Activated naive CD8-positive, alpha-beta T cell treated with anti-CD3 and anti-CD28 coated beads, Interleukin-2, amount 50 U/mL, for 16 hours (primary cell): ENCODE results near the gene METTL25B.

ENCODE experiments used
- DNase-seq: peaks from one replicate; pipeline ENCODE4 v3.0.0-alpha.2; 2020; ENCODE audit warnings: low read depth, low spot score

Gene METTL25B

DNA sequence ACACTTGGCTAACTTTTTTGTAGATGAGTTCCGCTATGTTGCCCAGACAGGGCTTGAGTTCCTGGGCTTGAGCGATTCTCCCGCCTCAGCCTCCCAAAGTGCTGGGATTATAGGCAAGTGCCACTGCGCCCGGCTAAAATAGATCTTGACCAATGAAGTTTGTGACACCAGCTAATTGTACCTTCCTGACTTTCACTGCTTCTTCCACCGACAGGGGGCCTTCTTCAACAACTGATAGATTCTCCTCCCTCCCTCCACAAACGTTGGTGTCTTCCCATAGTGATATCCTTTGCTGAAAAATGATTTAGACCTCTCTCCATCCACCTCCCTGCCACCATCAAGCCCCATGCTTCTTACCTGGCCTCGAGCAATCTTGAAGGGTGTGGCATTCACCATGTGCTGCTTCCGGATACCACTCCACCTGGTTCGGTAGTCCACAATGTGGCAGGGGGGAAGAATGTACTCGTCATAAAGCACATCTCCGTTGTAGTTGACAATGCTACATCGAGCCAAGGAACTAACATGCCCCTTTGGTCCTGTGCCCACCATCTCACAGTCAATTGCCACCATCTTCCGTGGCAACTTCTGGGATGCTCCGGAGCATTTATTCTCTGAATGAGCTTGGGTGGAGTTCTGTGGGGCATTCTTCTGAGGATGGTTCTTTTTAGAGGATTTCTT is 1.6 kb upstream of the METTL25B start:
- DNase-seq: no peak

DNA sequence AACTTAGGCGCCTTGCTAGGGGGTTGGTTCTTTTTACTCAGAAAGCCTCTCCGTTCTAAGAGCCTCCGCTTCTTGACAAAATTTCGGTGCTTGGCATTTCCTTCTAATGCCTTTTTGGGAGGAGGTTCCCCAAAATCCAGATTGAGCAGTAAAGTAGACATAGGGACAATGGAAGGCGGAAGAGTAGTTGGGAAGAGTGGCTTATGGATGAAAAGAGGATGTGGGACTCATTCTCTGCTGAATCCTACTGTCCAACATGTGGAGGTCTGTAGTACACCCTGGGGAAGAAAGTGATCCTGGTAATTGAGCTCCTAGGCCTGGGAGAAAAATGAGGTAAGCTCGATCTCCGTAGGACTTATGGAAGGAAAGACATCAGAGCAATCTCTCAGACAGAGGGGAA is 777 bp upstream of the METTL25B start:
- DNase-seq: no peak

DNA sequence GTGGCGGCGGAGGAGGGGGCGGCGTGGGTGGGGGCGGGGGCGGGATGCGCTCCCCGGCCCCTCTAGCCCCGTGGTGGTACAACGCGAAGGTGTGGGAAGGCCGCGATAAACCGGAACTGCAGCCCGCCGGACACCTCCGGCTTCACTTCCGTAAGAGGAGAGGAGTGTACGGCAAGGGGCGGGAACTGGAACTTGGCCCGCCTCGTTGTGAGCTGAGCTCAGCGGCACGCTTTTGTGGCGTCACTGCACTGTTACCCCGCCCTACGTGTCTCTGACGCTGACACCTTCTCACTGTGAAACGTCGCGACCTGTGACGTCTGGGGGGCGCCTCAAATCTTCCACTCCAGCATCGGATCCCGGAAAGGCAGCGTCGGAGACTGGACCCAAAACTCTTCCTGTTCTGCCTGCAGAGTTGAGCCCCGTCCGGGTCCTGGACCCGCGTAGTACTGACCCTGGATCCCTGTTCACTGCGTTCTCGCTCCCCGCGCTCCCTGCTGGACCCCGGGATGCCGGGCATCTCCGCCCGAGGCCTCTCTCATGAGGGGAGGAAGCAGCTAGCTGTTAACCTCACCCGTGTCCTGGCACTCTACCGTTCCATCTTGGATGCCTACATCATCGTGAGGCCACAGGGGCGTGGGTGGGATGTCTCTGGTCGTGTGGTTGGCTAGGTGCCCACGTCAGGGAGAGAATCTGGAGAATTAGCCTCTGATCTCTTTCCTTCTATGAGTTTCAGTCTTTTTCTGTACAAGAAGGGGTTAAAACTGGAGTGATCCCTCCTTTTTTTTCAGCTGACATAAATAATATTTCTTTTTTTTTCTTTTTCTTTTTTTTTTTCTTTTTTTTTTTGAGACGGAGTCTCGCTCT is 562 bp downstream of the METTL25B start, which contains the start of gene ISG20L2:
Gene ISG20L2, minus strand, starts transcription at position 168 of the 864 bp plus-strand sequence. CDS start 1,114 bp downstream, outside the sequence.
- DNase-seq: peak; percentile 87

DNA sequence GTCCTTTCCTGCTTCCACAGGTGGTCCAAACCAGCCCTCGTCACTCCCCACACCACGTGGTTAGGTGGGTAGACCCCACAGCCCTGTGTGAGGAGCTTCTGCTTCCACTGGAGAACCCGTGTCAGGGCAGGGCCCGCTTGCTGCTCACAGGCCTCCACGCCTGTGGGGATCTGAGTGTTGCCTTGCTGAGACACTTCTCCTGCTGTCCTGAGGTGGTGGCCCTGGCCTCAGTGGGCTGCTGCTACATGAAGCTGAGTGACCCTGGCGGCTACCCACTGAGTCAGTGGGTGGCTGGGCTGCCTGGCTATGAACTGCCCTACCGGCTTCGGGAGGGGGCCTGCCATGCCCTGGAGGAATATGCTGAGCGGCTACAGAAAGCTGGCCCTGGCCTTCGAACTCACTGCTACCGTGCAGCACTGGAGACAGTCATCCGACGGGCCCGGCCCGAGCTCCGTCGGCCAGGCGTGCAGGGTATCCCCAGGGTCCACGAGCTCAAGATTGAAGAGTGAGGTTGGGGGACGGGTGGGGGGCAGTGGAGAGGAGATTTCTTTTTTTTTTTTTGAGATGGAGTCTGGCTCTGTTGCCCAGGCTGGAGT is 5.8 kb downstream of the METTL25B start:
- no peak for DNase-seq

DNA sequence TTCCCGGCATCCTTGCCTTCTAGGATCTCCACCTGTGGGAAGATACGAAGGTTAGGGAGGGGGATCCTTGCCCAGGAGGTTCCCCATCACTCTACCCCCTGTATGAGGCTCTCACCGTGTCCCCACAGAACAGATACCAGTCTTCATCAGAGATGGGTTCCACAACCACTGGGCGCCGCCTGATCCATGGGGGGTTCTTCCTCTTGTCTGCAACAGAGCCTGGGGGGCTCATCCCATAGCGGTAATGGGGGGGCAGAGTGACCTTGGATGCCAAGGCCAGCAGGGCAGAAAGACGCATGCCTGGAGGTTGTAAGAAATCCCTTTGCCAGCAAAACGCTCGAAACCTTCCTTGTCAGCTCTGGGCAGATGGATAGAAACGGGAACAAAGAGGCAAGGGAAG is 10.1 kb downstream of the METTL25B start:
- no peak for DNase-seq

- no peak for DNase-seq
Measured at GRCh38 chr1:156738916-156739315, 10.6 kb downstream of the METTL25B start.

DNA sequence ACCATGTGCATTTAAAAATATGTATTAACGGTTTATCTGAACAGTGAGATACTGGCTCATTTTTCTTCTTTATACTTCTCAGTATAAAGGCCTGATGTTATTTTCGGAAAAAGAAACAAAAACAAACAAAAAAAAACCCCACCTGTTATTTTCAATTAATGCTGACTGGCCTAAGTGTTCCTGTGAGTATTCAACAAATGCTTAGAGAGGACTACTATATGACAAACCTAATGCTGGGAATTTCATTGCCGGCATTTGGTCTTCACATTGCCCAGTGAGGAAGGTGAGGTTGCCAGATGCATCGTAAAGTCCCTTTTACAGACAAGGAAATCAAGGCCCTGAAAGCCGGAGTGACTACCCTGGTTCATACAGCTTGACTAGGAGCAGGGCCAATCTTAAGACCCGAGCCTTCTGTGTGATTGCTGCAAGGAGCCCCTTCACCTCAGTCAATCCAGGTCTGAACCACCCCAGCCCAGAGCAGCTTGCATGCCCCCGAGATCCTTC is 12.0 kb downstream of the METTL25B start:
- no peak for DNase-seq

GRCh38 chr1:156740741-156741480 is 12.6 kb downstream of the METTL25B start, which contains the start of gene MRPL24:
Gene MRPL24, minus strand, starts transcription at chr1:156741088. Its CDS starts 2,384 bp downstream, at chr1:156738704.
- DNase-seq: peak; percentile 96

DNA sequence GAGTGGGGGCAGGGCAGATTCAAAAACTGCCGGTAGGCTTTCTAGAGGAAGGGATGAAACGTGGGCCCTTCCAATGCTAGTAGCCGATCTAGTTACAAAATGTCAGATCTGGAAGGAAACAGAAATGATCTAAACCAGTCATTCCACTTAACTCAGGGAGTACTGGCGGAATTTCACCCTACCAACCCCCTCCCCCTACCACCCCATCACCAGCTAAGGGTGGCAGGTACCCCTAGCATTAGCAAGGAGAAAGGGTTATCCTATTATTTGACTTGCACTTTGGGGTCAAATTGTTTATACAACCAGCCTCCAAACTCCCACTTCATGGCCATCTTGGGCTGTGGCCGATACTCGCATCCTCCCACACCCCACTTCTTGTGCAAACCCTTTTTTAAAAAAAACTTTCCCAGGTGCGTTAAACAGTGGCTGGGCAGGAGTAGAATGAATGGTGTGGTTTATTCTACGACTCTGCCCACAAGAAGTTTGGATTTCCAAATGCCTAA is 13.3 kb downstream of the METTL25B start:
- DNase-seq: no peak

DNA sequence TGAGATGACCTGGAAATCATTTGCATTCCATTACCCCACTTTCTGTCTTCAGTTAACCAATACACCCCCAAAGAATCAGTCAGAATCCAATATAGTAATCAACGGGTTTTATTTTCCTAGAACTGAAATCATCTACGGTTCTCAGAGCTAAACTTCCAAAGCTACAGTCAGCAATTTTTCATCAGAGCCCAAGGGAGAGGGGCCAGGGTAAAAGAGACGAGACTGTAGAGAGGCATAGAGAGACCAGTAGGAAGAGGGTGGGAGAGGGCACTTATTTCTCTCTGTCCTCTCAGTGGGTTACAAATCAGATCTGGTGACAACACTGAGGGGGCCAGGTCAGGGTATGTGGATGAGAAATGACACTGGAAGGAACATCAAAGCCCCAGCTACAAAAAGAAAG is 13.7 kb downstream of the METTL25B start:
- no peak for DNase-seq

- no peak for DNase-seq
Measured at GRCh38 chr1:156742801-156743200, 14.5 kb downstream of the METTL25B start.

GRCh38 chr1:156743367-156744302 is 15.4 kb downstream of the METTL25B start:
- DNase-seq: no peak

GRCh38 chr1:156744344-156744743 is 16.1 kb downstream of the METTL25B start:
- DNase-seq: no peak

GRCh38 chr1:156744786-156745419 is 16.6 kb downstream of the METTL25B start:
- no peak for DNase-seq

DNA sequence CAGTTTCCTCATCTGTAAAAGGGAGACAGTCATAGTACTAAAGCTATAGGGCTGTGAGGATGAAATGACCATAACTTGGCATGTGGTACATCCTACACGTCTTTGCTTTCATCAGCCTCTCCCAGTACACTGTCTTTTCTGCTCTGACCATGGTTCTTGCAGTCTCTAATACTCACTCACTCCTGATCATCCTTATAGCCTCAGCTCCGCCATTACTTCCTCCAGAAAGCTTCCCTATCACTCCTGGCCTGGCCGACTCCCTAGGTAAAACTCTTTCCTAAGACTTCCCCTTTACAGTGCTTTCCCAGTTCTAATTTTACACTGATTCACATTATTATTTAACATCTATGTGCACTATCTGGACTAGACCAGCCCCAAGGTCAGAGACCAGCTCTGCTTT is 17.6 kb downstream of the METTL25B start:
- DNase-seq: no peak

DNA sequence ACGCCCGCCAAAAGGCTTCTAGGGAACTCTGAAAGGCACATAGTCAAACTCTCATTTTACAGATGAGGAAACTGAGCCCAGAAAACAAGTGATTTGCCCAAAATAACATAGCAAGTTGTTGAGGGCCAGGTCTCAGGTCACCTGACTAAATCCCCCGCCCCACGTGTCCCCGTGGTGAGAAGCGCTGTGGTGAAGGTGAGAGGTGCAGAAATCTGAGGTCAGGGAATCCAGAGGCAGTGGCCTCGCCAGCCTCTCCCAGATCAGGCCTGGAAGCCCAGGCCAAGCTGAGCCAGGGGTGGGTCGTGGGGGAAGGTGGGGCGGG is 18.1 kb downstream of the METTL25B start:
- no peak for DNase-seq

DNA sequence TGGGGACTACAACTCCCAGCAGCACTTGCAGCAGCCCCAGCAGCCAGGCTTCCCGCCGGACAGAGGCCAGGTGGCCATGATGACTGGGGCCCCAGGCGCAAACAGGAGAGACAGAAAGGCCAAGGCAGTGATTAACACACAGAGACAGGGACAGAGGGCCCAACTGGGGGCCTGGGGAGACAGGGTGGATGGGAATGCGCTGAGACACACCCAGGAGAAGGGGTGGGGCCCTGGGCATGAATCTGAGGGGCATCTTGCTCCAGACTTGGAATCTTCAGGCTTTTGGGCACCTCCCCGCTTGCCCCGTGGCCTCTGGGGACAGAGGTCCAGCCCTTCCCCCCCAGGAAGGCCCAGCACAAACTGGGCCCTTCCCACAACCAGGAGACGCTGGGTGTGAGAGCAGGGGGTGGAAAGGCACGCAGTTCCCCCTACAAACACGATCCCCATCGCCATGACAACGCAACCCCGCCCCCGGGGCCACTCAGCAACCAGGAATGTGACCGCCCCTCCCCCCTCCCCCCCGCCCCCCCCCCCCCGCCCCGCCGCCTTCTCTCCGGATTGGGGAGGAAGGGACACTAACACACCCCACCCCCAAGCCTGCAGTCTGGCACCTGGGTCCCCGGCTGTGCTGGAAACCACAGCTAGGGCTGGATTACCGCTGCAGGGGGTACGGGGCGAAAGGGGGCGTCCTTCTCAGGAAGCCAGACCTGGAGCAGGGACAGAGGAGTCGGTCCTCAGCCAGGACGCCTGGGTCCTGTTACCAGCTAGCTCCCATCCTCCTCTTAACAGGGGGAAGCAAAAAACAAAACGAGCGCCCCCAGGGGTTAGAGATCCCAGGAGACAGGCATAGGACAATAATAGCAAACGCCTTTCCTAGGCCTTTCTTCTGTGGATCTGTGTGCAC is 18.7 kb downstream of the METTL25B start:
- DNase-seq: no peak

DNA sequence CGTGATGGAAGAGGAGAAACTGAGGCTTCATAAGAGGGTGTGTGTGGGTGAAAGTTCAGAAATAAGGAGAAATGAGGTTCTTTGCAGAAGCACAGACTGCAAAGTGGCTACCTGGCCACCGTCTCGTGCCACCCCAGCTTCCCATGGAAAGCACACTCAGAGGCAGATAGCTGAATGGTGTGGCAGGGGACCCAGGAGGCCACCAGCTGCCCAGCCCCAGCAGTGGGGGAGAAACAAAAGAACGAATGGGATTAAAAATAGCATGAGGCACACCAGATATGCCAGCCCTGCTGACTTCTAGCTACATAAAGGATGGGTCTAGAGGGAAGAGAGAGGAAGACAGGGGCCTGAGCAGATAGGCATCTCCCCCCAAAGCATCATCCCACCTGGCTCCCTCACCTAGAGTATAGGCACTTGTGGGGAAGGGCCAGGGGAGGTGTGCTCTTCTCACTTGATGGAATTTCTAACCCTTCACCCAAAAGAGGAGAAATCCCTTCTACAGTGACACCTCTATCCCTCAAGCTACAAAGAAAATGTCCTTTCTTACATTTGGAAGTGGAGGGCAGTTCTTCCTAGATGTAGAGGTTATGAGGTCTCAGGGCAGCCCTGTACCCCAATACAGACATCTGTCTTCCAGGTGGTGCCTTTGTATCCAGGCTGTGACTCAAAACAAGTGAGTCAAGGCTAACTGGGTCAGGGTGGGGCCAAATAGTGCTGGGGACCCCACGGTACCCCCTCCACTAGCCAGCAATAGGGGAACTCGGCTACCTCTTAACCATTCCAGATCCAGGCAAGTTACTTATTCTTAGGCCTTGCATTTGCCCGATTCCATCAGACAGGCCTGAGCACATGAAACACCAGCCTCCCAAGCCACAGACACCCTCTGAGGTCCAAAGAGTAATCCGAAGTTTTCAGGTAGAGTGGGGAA is 19.7 kb downstream of the METTL25B start:
- DNase-seq: no peak
